NCI-H1930 (cell line): ENCODE results near the gene RNF113B.

Experiments
- DNase-seq, 2 experiments: peaks; one replicate each; lab custom pipeline; 2025; lab: John Stamatoyannopoulos, UW

Gene RNF113B

GRCh38 chr13:98173431-98174152 is 3.5 kb downstream of the RNF113B start:
- DNase-seq: no peak

- no peak for DNase-seq
These were observed 4.3 kb downstream of the RNF113B start for GRCh38 chr13:98172590-98173422.

DNA sequence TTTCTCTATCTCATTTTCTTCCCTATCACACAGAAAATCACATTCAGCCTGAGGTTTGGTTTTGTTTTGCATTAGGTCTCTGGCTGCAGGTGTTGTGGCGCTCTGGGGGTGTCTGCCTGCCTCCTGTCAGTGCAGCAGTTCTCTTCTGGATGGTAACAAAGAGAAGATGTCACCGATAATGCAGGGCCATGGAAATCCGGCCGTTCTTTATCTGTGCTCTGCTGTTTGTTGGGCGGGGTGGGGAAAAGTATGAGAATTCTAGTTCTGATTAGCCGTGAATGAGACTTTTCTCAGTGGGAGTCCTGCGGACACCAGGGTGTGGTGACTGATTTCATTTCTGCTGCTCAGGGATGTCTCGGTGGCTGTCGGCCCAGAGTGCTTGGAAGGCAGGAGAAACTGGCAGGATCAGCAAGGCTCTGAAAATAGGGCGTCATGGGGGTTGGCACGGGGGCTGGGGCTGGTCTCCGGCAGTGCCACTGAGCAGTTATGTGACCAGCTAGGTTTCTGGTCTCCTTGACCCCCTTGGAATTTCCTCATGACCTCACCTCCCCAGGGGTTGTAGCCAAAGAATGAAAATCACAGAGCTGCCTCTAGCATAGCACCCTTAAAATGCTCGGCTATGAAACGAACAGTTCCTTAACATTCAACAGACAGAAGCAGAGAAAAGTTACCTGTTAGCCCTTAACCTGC is 5.0 kb downstream of the RNF113B start:
- no peak for DNase-seq

- DNase-seq: no peak
These were observed 7.7 kb downstream of the RNF113B start for GRCh38 chr13:98169331-98169730.

DNA sequence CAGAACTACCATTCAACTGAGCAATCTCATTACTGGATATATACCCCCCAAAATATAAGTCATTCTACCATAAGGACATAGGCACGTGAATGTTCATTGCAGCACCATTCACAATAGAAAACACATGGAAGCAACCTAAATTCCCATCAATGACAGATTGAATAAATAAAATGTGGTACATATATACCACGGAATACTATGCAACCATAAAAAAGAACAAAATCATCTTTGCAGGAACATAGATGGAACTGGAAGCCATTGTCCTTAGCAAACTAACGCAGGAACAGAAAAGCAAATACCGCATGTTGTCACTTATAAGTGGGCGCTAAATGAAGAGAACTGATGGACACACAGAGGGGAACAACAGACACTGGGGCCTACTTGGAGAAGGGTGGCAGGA is 14.1 kb downstream of the RNF113B start:
- DNase-seq: no peak

- no peak for DNase-seq
These were observed 18.7 kb downstream of the RNF113B start for GRCh38 chr13:98158172-98158899.

DNA sequence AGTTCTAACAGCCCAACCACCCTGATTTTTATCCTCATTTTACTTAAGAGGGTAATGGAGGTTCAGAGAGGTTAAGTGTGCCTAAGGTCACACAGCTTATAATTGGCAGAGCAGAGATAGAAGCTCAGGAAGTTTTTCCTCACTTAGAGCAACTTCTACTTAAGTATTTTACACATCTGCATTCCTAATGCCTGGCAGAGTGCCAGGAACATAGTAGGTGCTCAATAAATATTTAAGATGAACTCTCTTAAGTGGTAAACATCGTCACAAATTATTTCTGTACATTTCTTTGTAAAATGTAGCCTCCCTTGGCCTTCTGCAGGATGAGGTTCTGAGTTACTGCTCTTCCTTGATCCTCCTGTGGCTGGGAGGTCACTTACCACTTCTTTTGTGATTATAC is 19.5 kb downstream of the RNF113B start:
- DNase-seq: no peak

- DNase-seq: no peak
These were observed 19.9 kb downstream of the RNF113B start for GRCh38 chr13:98157188-98157587.

GRCh38 chr13:98156259-98156658 is 20.8 kb downstream of the RNF113B start:
- no peak for DNase-seq

DNA sequence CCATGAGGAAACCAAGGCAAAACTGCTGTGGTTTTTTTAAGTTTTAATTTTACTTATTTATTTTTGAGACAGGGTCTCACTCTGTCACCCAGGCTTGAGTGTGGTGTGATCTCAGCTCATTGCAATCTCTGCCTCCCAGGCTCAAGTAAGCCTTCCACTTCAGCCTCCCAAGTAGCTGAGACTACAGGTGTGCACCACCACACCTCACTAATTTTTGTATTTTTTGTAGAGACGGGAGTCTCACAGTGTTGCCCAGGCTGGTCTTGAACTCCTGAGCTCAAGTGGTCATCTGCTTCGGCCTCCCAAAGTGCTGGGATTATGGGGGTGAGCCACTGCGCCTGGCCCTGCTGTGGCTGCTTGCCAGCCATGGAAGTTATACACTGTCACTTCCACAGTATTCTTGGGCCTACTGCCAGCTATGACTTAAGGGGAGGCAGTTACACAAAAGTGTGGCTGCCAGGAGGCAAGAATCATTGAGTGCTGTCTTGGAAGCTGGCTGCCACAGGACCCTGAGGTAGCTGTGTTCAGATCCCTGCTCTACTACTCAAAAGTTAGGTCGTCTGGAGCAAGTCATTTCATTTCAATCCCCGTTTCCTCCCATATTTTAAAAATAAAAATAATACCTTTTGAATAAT is 21.5 kb downstream of the RNF113B start:
- DNase-seq: no peak

DNA sequence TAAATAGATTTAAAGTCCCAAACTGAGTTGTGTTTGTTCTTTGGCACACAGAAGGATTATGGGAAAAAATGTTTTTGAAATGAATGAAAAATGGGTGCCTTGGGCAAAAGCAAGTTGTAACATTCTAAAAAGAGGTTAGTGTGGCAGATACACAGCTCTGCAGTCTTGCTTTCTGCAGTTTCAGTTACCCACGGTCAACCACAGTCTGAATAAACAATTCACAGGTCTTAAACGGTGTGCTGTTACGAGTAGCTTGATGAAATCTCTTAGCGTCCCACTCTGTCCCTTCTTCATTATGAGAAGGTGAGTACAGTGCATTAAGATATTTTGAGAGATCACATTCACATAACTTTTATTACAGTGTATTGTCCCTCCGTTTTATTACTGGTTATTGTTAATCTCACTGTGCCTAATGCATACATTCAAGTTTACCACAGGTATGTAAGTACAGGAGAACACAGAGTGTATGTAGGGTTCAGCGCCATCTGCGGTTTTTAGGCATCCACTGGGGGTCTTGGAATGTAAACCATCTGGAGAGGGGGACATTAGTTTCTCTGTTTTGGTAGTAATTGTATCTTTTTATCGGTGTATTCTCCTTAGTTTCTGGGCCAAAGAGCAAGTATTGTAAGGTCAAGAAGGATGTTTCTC is 26.1 kb downstream of the RNF113B start:
- no peak for DNase-seq

DNA sequence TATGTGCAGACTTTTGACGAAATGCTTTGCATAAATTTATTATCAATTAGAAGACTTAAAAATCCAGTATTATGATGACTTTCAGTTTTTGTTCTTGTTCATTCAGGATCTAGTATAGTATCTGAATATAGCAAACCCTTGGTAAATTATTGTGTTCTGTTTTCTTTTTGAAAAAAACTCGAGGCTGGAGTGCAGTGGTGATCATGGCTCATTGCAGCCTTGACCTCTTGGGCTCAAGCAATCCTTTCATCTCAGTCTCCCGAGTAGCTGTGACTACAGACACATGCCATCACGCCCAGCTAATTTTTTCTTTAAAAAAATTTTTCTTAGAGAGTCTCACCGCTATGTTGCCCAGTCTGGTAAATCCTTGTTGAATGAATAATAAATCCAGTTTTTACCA is 29.5 kb downstream of the RNF113B start:
- no peak for DNase-seq

- DNase-seq: peak in 1 of 2 experiments; percentile 24
These were observed 32.2 kb downstream of the RNF113B start for GRCh38 chr13:98144801-98145350.

GRCh38 chr13:98144027-98144741 is 32.9 kb downstream of the RNF113B start:
- DNase-seq: no peak

- no peak for DNase-seq
These were observed 33.5 kb downstream of the RNF113B start for GRCh38 chr13:98143601-98144026.

DNA sequence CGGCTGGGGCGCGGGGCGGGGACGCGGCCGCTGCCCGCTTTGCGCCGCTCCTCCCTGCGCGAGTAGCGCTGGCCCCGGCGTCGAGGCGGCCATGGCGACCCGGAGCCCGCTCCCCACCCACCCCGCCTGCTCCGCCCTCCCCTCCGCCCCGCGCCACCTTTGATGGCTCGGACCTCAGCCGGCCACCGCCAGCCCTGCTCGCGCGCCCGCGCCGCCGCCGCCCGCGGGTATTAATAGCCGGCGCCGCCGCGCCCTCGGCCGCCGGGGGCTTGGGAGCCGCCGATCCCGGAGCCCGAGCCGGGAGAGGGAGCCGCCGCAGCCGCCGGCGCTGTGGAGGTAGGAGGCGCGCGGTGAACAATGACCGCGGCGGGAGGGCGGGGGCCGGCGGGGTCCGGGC is 33.9 kb downstream of the RNF113B start:
- peak in 1 of 2 experiments; percentile 81 for DNase-seq

GRCh38 chr13:98142380-98143156 is 34.5 kb downstream of the RNF113B start, which contains the start of gene FARP1:
Gene FARP1 (plus strand): TSS chr13:98143094. CDS start chr13:98213243, 70,149 bp downstream.
- DNase-seq: peak; percentile 81 to 86

DNA sequence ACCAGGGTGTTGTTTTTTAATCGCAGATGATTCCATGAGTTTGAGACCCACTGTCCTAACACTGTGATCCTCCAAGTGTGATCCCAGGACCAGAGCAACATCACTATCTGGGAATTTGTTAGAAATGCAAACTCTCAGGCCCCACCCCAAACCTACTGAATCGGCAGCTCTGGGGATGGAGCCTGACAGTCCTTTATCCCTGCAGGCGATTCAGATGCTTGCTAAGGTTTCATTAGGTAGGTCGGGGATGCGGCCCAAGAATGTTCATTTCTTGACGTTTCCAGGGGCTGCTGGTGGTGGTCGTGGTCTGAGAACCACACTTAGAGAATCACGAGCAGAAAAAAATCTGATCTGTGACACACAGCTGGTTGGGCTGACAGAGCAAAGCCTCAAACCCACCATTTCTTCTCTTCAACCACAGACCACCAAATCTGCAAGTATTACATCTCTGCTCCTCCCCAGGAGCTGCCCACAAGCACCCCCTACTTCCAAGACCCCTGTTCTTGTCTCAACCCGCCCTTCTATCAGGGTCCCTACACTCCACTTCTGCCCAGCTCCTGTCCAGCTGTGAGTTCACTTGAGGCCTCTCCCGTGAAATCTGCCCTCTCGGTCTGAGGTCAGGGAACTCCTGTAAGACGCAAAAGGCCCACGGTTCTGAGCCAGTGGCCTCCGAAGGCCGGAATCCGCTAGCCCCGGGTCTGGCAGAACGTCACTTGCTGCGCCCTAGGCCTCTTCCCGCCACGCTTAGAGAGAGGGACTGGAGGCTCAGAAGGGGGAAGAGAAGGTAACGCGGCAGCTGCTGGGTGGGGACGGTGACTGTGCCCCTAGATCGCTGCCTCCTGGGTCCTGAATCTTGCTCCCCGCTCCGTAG is 35.3 kb downstream of the RNF113B start:
- DNase-seq: no peak
